SKM-1 (cell line): ENCODE results near the gene C12orf57.
"Not testable (repeated sequence)": the region's sequence is repeated elsewhere in the genome, so short reads cannot be mapped to it uniquely, and the experiment has no call there.

Experiments used
- DNase-seq: peaks from one replicate; lab custom pipeline; 2025; ENCODE audit not compliant: unreplicated experiment; lab: John Stamatoyannopoulos, UW

Gene C12orf57, protein sequence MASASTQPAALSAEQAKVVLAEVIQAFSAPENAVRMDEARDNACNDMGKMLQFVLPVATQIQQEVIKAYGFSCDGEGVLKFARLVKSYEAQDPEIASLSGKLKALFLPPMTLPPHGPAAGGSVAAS

DNA sequence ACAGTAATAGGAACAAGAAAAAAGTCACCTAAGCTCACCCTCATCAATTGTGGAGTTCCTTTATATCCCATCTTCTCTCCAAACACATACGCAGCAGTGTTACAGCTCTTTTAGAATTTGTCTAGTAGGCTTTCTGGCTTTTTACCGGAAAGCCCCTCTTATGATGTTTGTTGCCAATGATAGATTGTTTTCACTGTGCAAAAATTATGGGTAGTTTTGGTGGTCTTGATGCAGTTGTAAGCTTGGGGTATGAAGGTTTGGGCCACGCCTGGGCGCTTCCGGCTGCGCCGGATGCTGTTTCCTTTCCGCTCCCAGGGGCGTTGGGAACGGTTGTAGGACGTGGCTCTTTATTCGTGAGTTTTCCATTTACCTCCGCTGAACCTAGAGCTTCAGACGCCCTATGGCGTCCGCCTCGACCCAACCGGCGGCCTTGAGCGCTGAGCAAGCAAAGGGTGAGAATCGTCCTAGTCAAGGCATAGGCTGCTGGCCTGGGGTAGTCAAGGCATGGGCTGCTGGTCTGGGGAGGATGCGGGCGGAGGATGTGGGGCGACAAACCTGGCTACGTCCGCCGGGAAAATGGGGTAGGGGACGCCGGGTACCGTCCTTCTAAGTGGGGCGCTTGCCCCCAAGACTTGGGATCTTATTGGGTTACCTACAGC is at the start of gene C12orf57, which contains the start of gene RNU7-1:
C12orf57 (plus strand) TSS at position 301 of the 659 bp plus-strand sequence; CDS start at position 401, 100 bp downstream.
RNU7-1 (plus strand) TSS at position 95 of the 659 bp plus-strand sequence.
- DNase-seq = no peak

DNA sequence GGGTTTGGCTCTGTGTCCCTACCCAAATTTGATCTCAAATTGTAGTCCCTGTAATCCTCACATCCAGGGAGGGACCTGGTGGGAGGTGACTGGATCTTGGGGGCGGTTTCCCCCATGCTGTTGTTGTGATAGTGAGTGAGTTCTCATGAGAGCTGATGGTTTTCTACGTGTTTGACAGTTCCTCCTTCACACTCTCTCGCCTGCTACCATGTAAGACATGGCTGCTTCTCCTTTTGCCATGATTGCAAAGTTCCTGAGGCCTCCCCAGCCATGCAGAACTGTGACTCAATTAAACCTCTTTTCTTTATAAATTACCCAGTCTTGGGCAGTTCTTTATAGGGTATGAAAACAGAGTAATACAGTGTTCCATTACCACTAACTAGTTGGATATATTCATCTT is 49.5 kb upstream of the C12orf57 start:
- no peak for DNase-seq

DNA sequence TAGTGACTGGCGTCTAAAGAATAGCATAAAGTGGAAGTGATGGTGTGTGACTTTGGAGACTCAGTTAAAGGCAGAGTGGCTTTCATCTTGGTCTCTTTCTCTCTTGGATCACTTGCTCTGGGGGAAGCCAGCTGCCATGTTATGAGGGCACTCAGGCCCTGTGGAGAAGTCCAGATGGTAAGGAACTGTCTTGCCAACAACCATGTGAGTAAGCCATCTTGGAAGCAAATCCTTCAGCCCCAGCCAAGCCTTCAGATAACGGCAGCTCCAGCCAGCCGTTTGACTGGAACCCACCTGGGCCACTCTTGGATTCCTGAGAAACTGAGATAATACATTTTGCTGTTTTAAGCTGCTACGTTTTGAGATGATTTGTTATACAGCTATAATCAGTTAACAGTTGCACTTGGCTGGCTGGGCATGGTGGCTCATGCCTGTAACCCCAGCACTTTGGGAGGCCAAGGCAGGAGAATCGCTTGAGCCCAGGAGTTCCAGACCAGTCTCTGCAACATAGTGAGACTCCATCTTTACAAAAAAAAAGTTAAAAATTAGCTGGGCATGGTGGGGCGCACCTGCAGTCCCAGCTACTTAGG is 46.9 kb upstream of the C12orf57 start:
- DNase-seq = no peak

DNA sequence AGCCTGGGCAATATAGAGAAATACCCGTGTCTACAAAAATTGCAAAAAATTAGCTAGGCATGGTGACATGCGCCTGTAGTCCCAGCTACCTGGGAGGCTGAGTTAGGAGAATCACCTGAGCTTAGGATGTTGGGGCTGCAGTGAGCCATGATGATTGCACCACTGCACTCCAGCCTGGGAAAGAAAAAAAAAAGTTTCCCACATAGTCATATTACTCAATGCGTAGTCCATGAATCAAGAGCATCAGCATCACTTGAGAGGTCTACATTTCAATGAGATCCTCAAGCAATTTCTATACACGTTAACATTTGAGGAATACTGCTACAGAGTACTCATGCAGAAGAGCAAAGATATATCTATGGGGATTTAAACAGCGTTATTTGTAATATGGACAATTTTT is 44.4 kb upstream of the C12orf57 start:
- DNase-seq = no peak

DNA sequence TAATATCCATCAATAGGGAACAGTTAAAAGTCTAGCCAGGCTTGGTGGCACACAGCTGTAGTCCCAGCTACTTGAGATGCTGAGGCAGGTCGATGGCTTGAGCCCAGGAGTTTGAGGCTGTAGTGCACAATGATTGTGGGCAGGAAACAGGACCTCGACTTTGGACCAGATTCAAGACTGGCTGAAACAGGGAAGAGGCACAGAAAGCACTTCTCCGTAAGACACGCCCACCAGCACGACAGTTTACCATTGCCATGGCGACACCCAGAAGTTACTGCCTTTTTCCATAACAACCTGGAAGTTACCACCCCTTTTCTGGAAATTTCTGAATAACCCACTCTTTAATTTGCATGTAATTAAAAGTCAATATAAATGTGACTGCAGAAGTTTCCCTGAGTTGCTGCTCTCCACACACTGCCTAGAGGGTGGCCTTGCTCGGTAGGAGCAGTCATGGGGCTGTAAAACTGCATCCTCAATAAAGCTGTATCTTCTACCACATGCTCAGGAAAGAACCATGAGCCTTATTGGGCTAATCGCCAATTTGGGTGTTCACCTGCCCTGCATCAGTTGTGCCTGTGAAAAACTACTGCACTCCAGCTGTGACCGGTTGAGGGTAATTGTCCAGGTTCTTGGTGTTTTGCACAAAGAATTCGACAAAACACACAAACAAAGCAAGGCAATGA is 43.8 kb upstream of the C12orf57 start:
- DNase-seq = peak; percentile 8

DNA sequence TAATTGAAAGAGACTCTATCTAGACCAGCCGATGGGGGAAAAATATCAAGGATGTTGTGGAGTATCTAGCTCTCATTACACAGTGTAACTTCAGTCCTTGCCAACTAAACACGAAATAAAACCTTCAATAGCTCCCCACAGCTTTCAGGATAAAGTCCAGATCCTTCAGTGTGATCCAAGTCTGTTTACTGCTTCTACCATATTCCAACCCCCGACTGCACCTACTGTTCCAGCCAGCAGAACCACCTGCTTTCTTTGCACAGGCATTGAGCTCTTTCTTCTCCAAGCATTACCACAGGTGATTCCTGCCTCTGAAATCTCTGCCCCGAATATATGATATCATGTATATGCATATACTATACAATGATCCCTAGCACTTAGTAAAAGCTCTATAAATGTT is 41.4 kb upstream of the C12orf57 start:
- DNase-seq = no peak

DNA sequence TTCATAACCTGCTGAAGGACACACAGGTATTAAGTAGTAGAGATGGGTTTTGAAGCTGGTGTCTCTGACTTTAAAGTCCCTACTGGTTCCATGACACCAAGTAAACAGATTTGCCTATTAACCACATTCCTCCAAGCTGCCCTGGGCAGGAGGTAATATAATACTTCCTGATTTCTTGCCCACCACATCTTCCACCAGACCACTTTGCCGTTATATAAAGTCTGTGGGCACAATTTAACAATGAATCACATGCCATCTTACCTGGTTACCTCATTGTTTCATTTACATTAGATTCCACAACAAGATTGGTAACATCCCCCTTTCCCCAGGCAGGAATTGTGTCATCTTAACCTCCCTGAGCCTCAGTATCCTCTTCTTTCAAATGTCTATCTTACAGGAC is 40.1 kb upstream of the C12orf57 start:
- no peak for DNase-seq

DNA sequence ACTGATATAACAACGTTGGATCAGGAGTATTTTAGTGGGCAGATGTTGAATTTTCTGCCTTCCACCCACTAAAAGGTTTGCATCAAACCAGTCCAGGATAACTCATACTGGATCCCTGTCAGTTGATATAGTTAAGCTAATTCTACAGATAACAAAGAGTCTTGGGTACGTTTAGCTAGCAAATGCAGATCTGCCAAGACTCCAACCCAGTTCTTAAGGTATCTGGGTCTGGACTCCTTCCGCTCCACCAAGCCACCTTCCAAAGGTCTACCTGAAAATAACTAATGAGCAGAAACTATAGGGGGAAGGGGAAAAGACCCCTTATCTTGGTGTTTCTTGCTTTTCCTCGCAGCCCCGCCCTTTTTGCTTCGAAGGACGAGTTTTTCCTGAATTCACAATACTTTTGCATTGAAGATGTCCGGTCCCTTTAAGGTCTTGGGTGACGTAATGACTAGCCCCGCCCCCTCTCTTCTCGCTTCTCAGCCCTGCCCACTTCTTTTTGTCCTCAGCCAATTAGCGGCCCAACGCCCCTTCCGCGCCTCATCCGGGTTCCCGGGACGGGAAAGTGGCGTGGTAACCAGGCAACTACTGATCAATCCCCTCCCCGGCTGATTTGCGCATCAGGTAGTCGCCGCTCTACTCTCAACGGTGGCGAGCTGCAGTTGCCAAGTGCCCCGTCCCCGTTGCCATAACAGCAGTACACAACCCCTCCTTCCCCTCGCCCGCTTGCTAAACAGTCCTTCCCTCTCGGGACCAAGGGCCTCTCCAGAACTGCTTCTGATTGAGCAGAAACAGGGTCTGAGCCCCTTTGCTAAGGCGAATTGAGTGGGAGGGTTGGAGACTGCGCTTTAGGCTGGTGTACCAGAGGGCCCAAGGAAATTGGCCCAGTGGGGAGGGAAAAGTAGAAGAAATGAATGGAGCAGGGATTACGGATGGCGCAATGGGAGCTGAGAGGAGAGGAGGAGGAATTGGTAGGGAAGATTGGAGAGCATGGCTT is 39.2 kb upstream of the C12orf57 start, which contains the start of gene LRRC23:
LRRC23 (plus strand) TSS at position 543 of the 997 bp plus-strand sequence. CDS start 812 bp downstream, outside the sequence.
- peak; percentile 62 for DNase-seq

DNA sequence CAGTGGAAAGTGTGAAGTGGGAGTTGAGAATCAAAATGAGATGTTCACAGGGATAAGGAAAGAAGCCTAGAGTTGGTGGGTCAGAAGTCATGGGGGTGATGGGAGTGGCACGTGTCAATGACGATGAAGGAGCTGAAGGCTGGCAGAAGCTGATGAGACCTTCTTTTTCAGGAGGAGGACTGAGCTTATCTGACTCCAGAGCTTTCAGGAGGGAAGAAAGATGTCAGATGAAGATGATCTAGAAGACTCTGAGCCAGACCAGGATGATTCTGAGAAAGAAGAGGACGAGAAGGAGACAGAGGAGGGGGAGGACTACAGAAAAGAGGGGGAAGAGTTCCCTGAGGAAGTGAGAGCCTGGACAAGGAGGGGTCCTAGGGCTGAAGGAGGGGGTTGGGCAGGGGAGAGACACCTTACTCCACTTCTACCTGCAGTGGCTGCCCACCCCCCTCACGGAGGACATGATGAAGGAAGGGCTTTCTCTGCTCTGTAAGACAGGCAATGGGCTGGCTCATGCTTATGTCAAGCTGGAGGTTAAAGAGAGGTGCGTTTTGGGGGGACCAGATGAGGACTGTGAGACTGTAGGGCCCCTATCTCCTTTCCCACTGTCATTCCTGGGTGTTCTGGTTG is 38.3 kb upstream of the C12orf57 start:
- no peak for DNase-seq

DNA sequence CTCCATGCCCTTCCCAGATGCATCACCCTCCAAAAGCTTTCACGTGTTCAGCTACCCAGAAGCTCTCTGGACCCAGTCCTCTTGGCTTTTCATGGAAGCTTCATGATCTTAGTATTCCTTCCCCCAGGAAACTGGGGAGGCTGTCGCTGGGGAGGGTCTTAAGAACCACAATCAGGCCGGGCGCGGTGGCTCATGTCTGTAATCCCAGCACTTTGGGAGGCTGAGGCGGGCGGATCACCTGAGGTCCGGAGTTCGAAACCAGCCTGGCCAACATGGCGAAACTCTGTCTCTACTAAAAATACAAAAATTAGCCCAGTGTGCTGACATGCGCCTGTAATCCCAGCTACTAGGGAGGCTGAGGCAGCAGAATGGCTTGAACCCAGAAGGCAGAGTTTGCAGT is 35.7 kb upstream of the C12orf57 start:
- DNase-seq = not testable (repeated sequence)

DNA sequence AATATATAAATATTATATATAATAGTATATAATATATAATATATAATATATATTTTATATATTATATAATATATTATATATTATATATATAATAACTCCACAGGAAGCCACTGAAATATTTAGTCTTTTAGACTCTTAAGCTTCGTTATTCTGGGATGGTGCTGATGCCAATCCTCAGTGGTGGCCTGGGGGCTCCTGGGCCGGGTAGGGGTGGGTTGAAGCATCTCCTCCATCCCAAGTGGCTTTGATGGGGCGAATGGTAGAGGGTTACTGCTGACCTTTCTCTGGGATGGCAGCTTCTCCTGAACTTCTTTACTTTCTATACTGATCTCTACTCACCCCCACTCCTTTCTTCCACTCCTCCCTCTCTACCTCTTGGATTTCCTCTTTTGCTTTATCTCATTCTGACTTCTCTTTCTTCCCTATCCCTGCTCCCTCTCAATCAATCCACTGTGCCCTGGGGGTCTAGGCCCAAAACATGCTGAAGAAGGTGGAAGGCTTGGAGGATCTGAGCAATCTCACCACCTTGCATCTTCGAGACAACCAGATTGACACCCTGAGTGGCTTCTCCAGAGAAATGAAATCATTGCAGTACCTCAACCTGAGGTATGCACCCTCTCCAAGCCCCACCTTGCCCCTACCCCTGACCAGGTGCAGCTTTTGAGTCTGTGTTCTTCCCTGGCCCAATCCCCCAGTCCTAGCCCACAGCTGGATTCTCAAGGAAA is 34.2 kb upstream of the C12orf57 start:
- no peak for DNase-seq

DNA sequence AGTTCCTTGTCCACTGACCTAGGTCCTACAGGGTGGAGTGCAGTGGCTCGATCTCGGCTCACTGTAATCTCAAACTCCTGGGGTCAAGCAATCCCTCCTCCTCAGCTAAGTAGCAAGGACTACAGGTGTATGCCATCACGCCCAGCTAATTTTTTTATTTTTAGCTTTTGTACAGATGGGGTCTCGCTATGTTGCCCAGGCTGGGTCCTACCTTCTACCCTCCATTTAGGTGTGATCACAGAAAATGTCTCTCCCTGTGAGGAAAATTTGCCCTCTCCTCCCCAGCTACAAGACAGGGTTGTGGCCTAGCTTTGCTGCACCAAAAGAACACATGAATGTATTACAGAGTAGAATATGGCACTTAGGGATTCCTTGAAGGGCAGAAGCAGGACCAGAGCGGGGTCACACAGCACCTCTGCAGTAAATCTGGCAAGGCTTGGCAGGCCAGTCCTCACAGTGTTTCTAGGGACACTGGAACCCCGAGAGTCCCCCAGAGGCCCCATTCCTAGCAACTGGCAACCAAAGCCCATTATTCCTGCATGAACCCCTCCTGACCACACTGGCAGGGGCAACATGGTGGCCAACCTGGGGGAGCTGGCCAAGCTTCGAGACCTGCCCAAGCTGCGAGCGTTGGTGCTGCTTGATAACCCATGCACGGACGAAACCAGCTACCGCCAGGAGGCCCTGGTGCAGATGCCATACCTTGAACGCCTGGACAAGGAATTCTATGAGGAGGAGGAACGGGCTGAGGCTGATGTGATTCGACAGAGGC is 31.5 kb upstream of the C12orf57 start:
- no peak for DNase-seq

DNA sequence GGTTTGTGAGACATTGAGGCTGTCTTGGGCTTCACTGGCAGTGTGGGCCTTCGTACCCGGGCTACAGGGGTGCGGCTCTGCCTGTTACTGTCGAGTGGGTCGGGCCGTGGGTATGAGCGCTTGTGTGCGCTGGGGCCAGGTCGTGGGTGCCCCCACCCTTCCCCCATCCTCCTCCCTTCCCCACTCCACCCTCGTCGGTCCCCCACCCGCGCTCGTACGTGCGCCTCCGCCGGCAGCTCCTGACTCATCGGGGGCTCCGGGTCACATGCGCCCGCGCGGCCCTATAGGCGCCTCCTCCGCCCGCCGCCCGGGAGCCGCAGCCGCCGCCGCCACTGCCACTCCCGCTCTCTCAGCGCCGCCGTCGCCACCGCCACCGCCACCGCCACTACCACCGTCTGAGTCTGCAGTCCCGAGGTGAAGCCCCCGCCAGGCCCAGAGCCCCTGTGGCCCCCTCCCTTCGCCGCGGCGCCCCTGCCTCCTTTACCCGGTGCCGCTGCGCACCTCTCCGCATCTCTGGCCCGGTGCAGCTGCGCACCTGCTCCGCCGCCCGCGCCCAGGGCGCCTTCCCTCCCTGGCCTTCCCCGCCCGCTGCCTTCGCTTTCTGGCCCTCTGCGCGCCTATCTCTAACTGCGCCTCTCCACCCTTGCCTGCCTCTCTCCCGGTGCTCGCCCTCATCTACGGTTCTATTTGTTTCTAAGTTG is 29.4 kb upstream of the C12orf57 start, which contains the start of gene ENO2:
ENO2 (plus strand) TSS at position 335 of the 701 bp plus-strand sequence. CDS start 1,253 bp downstream, outside the sequence.
- no peak for DNase-seq

DNA sequence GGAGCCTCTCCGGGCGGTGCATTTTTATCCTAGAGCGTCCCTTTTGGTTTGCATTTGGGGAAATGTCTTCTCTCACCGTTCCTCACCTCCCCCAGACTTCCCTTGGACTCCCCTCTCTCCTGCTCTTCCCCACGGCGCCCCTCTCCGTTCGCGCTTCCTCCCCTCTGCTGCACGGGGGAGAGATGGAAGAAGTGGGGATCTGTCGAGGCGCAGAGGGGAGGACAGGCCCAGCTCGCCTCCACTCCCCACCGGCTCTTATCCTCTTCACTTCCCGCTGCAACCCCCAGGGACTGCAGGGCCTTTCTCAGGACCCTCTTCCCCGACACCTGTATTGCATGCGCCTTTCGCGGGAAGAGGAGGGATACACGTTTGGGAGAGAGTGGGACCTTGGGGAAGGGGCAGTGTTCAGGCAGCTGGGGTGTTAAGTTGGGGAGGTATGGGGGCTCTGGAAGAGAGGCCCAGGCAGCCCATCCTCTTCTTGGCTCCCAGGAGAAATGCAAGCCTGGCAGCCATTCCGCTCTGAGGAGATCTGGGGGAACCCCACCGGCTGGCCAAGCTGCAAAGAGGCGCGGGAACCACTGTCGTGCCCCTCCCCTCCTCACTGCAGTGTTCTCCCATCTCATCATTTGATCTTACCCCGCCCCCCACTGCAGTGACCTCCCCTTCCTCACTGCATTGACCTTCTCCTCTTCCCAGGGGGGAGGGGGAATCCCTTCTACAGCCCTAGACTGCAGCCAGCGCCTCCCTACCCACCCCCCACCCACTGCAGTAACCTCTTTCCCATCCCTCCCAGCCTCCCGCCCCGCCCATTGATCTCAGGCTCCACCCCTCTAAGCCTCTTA is 28.7 kb upstream of the C12orf57 start:
- no peak for DNase-seq

DNA sequence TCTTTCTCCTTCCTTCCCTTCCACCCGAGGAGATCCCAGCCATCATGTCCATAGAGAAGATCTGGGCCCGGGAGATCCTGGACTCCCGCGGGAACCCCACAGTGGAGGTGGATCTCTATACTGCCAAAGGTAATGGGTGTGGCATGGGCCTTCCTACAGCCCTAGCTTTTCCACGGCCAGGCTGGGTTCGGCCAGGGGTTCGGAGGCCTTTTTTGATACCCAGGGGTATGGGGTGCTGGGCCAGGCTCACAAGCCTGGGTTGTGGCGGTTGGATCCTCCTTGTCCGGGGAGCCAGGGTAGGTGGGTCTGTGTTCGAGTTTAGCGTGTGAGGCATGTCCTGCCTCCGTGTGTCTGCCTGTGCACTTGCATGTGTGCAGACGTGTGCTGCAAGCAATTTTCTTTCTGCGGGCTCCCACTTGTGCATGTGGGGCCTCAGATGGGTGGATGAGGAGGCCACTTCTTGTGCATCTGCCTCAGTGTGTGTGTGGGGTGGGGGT is 28.0 kb upstream of the C12orf57 start:
- DNase-seq = no peak

DNA sequence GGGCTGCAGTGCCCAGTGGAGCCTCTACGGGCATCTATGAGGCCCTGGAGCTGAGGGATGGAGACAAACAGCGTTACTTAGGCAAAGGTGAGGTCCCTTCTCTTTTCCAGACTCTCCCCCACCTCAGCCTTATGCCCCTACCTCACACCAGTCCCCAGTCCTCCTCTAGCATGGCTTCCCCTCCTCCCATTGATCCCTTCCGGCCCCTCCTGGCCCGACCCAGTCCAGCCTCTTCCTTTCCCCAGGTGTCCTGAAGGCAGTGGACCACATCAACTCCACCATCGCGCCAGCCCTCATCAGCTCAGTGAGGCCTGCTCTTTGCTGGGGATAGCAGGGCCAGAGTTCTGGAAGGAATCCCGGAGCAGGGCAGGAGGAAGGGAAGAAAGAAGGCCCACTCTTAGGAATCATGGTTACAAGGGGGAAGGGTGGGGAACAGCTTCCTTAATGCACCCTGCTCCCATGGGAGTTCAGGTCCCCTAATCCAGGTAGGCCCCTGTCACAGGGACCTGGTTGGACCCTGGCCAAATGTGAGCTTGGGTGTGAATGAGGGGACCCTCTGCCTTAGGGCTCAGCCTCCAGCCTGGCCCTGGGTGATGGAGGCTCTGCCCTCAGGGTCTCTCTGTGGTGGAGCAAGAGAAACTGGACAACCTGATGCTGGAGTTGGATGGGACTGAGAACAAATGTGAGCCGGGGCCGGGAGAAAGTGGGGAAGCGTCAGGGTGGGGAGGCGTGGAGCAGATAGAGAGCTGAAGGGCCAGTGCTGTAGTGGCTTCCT is 27.2 kb upstream of the C12orf57 start:
- no peak for DNase-seq
